ENCODE results near the gene PLXNC1.

DNA sequence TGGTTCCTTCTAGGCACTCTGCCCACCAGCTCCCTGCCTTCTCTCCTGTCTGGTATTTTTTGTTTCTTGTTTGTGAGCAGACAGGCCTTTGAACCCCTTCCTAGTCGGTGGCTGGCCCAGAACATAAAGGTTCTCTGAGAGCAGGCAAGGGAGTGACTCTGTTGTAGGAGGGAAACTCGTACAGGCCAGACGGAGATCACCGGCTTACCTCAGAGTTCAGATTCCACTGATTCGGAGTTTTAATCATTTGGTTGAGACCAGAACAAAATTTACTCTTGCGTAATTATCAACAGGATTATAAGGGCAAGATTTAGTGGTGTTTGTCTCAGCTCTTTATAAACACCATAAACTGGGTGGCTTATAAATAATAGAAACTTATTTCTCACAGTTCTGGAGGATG lies 128.3 kb downstream of the PLXNC1 start:
- no peak for TF ChIP-seq EZH2 (IDR thresholded peaks at IDR 0.05; ENCODE audit: insufficient read depth, poor library complexity, severe bottlenecking)
- TF ChIP-seq EZH2phosphoT487 (IDR thresholded peaks at IDR 0.05; ENCODE audit: insufficient read depth, low read depth): no peak
